SU-DHL-6 (cell line): ENCODE results near the gene SNX22.

Experiments
- CTCF ChIP-seq: fragments of 200-600 bp; sonication (generic); IDR thresholded peaks from one replicate; pipeline ENCODE4 v1.5.1; 2017; ENCODE audit warnings: antibody characterized with exemption, mild to moderate bottlenecking, low read length, moderate library complexity; ENCODE audit not compliant: insufficient read depth, poor library complexity, severe bottlenecking
- EZH2phosphoT487 ChIP-seq: fragments of 200-600 bp; sonication (generic), shearing (Covaris generic); conservative IDR thresholded peaks from 2 replicates; pipeline ENCODE4 v1.6.1; 2018; ENCODE audit warnings: mild to moderate bottlenecking, antibody characterized with exemption, low read length, moderate library complexity, mixed read lengths

GRCh38 chr15:64187396-64188191, 36.1 kb downstream of the SNX22 start:
- no peak for TF ChIP-seq CTCF
- TF ChIP-seq EZH2phosphoT487 = no peak
